ENCODE data around the gene SARDH.

- no peak for TF ChIP-seq POLR2A (IDR thresholded peaks at IDR 0.05; ENCODE audit: low read depth)
- TF ChIP-seq CTCF (IDR thresholded peaks at IDR 0.05), result no peak
- no peak for TF ChIP-seq POLR2AphosphoS5 (IDR thresholded peaks at IDR 0.05)
These were observed 28.9 kb upstream of the SARDH start for GRCh38 chr9:133767008-133767407.

Data from esophagus muscularis mucosa (tissue), 3 donors.